GM23338 (cell line): Measurements from ENCODE around the gene GET4. TPM values are rescaled to one million over a fixed set of nuclear protein-coding genes. Genes with fewer than 3 reads are reported as not detected.

ENCODE experiments used
- ATAC-seq: fragments of 200-7000 bp; cut with Tn5 transposase; 3 replicates; pipeline ENCODE4 v1.9.1; 2020
- DNase-seq: peaks from one replicate; pipeline ENCODE4 v3.0.0-alpha.2; 2015; ENCODE audit warnings: low spot score
- H2AFZ ChIP-seq: fragments of 200-600 bp; sonication (generic); 2 replicates; pipeline ENCODE4 v1.8.0; 2016; ENCODE audit warnings: antibody characterized with exemption, mild to moderate bottlenecking, moderate library complexity
- H3F3A ChIP-seq: fragments of 200-600 bp; sonication (generic); replicated peaks from 2 replicates; pipeline ENCODE4 v1.8.0; 2017; ENCODE audit warnings: antibody characterized with exemption, mixed run types, low read depth
- H3K27ac ChIP-seq: fragments of 200-600 bp; sonication (generic); 2 replicates; pipeline ENCODE4 v1.6.1; 2016; ENCODE audit warnings: low read depth
- H3K27me3 ChIP-seq: fragments of 200-600 bp; sonication (generic); 2 replicates; pipeline ENCODE4 v1.8.0; 2016; ENCODE audit warnings: mild to moderate bottlenecking, mixed run types, moderate library complexity; ENCODE audit not compliant: insufficient read depth
- H3K36me3 ChIP-seq: fragments of 200-600 bp; sonication (generic); 2 replicates; pipeline ENCODE4 v1.8.0; 2016; ENCODE audit warnings: mild to moderate bottlenecking; ENCODE audit not compliant: insufficient read depth
- H3K4me1 ChIP-seq: fragments of 200-600 bp; sonication (generic); 2 replicates; pipeline ENCODE4 v1.8.0; 2016; ENCODE audit warnings: mild to moderate bottlenecking, moderate library complexity; ENCODE audit not compliant: insufficient read depth
- H3K4me2 ChIP-seq: fragments of 200-600 bp; sonication (generic); 2 replicates; pipeline ENCODE4 v1.7.1; 2017; ENCODE audit warnings: mixed run types
- H3K4me3 ChIP-seq: fragments of 200-600 bp; sonication (generic); 2 replicates; pipeline ENCODE4 v1.6.1; 2016; ENCODE audit warnings: mixed run types
- H3K79me2 ChIP-seq: fragments of 200-600 bp; sonication (generic); replicated peaks from 2 replicates; pipeline ENCODE4 v1.8.0; 2017; ENCODE audit warnings: mild to moderate bottlenecking; ENCODE audit not compliant: insufficient read depth
- H3K9me2 ChIP-seq: fragments of 200-600 bp; sonication (generic); 2 replicates; pipeline ENCODE4 v1.8.0; 2017; ENCODE audit not compliant: insufficient read depth
- H4K20me1 ChIP-seq: fragments of 200-600 bp; sonication (generic); replicated peaks from 2 replicates; pipeline ENCODE4 v1.8.0; 2017; ENCODE audit warnings: mild to moderate bottlenecking; ENCODE audit not compliant: insufficient read depth
- H3K27ac Mint-ChIP-seq: 2 replicates; pipeline ENCODE4 v1.8.0; 2020; ENCODE audit warnings: inconsistent platforms, mild to moderate bottlenecking, moderate library complexity, mixed read lengths
- H3K27me3 Mint-ChIP-seq: 3 replicates; pipeline ENCODE4 v1.8.0; 2022; ENCODE audit warnings: low read depth, mild to moderate bottlenecking, moderate library complexity, mixed read lengths, inconsistent platforms; ENCODE audit not compliant: insufficient read depth, poor library complexity
- H3K36me3 Mint-ChIP-seq: 3 replicates; pipeline ENCODE4 v1.8.0; 2021; ENCODE audit warnings: low read depth, mild to moderate bottlenecking, inconsistent platforms, moderate library complexity, mixed read lengths
- H3K4me1 Mint-ChIP-seq: 3 replicates; pipeline ENCODE4 v1.8.0; 2020; ENCODE audit warnings: mild to moderate bottlenecking, inconsistent platforms, mixed read lengths
- H3K4me3 Mint-ChIP-seq: 3 replicates; pipeline ENCODE4 v1.8.0; 2021; ENCODE audit warnings: moderate library complexity, mild to moderate bottlenecking, inconsistent platforms, mixed read lengths
- H3K9me3 Mint-ChIP-seq: 3 replicates; pipeline ENCODE4 v1.8.0; 2020; ENCODE audit warnings: moderate library complexity, mild to moderate bottlenecking, inconsistent platforms, mixed read lengths
- CTCF ChIP-seq, 2 experiments: fragments of 200-600 bp in 1 of 2; sonication (generic) in 1 of 2; conservative IDR thresholded peaks; 2 replicates each; pipeline versions ENCODE4 v1.5.1 to v1.6.1; 2016 to 2017; ENCODE audit warnings: antibody characterized with exemption in 2 of 2, low read depth in 2 of 2, mild to moderate bottlenecking in 2 of 2, moderate library complexity in 1 of 2
- ZNF462 ChIP-seq: fragments of 250-450 bp; sonication (Bioruptor Pico); IDR thresholded peaks from 2 replicates; pipeline ENCODE4 v1.5.0; 2020; ENCODE audit warnings: mild to moderate bottlenecking, moderate library complexity
- polyA plus RNA-seq: library from polyadenylated mRNA; unstranded; fragments of >200 nt; fragmentation: Nextera tagmentation; extraction: Ambion mirVana; gene quantifications from 2 replicates; pipeline ENCODE4 v1.2.1, GENCODE V29; 2016
- total RNA-seq: library from RNA; depleted of rRNA; stranded (reverse); fragments of >200 nt; shearing (Covaris generic); gene quantifications from 2 replicates; pipeline ENCODE4 v1.2.3, GENCODE V29; 2014

Gene GET4
- total and polyA plus RNA-seq, 2 experiments from 2014 or later, result 48.0 to 79.1 TPM

- no peaks in the 10 kb centered on the region for H3K4me1 ChIP-seq
- no peak overlapping the region; the same call in 1 of the 2 replicates for H3K27ac Mint-ChIP-seq
- H3K4me3 Mint-ChIP-seq, result no peak overlapping the region
Observed at GRCh38 chr7:900331-901040, 24.1 kb downstream of the GET4 start.

More at GRCh38 chr7:900331-901040, 24.1 kb downstream of the GET4 start:
- Mint-ChIP-seq H3K4me1 (no peaks in the 10 kb centered on the region; the same call in 2 of the 3 replicates), H3K9me3 (no peaks in the 10 kb centered on the region), H3K27me3 (peaks cover 16% of the 10 kb centered on the region), H3K36me3 (peaks cover 13% of the 10 kb centered on the region)
- H2AFZ ChIP-seq, result no peak overlapping the region
- no peaks in the 10 kb centered on the region for H3K9me2 ChIP-seq
- ATAC-seq, result no peak
- no peak overlapping the region for H3K4me3 ChIP-seq
- H3K27ac ChIP-seq, result no peak overlapping the region
- H4K20me1 ChIP-seq, result no peaks in the 10 kb centered on the region
- no peaks in the 10 kb centered on the region for H3K36me3 ChIP-seq
- DNase-seq, result no peak
- no peak overlapping the region for H3K4me2 ChIP-seq
- peaks cover 6% of the 10 kb centered on the region for H3K27me3 ChIP-seq
- no peaks in the 10 kb centered on the region for H3K79me2 ChIP-seq
- TF ChIP-seq ZNF462 (CRISPR knock-in tag) (no peak), CTCF (conservative IDR thresholded peaks at IDR 0.05; ENCODE audit: low read depth in 2 of 2) (no peak)
- H3F3A ChIP-seq, result 0 out of 2 replicates have a peak, but pooled peaks cover 4% of the 10 kb centered on the region
